HCT116 (cell line): Measurements from ENCODE around the gene PRRT2. TPM values are rescaled to one million over a fixed set of nuclear protein-coding genes. Genes with fewer than 3 reads are reported as not detected.
A peak's percentile ranks its signal among the peaks of the same experiment; 100 is the strongest.

Experiments
- ATAC-seq: fragments of 200-7000 bp; cut with Tn5 transposase; 2 replicates; pipeline ENCODE4 v1.9.1; 2020; ENCODE audit warnings: mild to moderate bottlenecking, moderate library complexity
- BruUV-seq: library from RNA; stranded (reverse); fragments of 400-500 nt; replicated peaks from 2 replicates; lab custom pipeline; 2021; lab: Mats Ljungman, UMichigan
- CTCF ChIA-PET: fragments of 300-600 bp; sonication (Branson Sonifier 250); formaldehyde crosslinking; loops from one replicate; lab custom pipeline; 2021; ENCODE audit warnings: antibody characterized with exemption; lab: Charles Lee
- POLR2A ChIA-PET: fragments of 300-600, 350-600 bp; sonication (Branson Sonifier 250); formaldehyde crosslinking; loops from one replicate; lab custom pipeline; 2021; ENCODE audit warnings: antibody characterized with exemption; lab: Charles Lee
- RAD21 ChIA-PET, 2 experiments: fragments of 300-600 bp; sonication (Branson Sonifier 250); formaldehyde crosslinking; loops; one replicate each; lab custom pipeline; 2023; ENCODE audit warnings: low total read pairs in 2 of 2; ENCODE audit not compliant: uncharacterized antibody in 2 of 2, unreplicated experiment in 2 of 2, low non-redundant PET in 1 of 2; lab: Charles Lee
- DNase-seq: peaks from one replicate; pipeline ENCODE4 v3.0.0-alpha.2; 2010; ENCODE audit warnings: low read depth, low spot score
- H2AFZ ChIP-seq: fragments of 200-600 bp; shearing (Covaris generic), sonication (generic); 2 replicates; pipeline ENCODE4 v1.6.1; 2017; ENCODE audit warnings: low read depth, mixed run types, mixed read lengths, antibody characterized with exemption, low read length; ENCODE audit not compliant: poor library complexity, severe bottlenecking
- H3K27ac ChIP-seq: 2 replicates; pipeline ENCODE4 v1.5.1; 2012; ENCODE audit warnings: low read depth, low read length
- H3K27me3 ChIP-seq: fragments of 200-600 bp; sonication (generic); 2 replicates; pipeline ENCODE4 v1.6.1; 2016; ENCODE audit warnings: mixed run types, low read length, mixed read lengths; ENCODE audit not compliant: insufficient read depth
- H3K36me3 ChIP-seq, 2 experiments: fragments of 200-500 bp in 1 of 2; fragments of 200-600 bp in 1 of 2; sonication (Bioruptor generic) in 1 of 2; sonication (generic) in 1 of 2; 2 replicates each; pipeline versions ENCODE4 v1.5.1 to v1.6.1; 2014 to 2016; ENCODE audit warnings: low read length in 2 of 2, inconsistent platforms in 1 of 2, mixed read lengths in 1 of 2, mixed run types in 1 of 2; ENCODE audit not compliant: insufficient read depth in 2 of 2, control insufficient read depth in 1 of 2
- H3K4me1 ChIP-seq, 2 experiments: fragments of 200-600 bp in 1 of 2; sonication (generic) in 1 of 2; 2 replicates each; pipeline versions ENCODE4 v1.5.1 to v1.6.1; 2012 to 2017; ENCODE audit warnings: low read length in 2 of 2, inconsistent platforms in 1 of 2, mild to moderate bottlenecking in 1 of 2, mixed read lengths in 1 of 2, mixed run types in 1 of 2, moderate library complexity in 1 of 2; ENCODE audit not compliant: insufficient read depth in 2 of 2, control insufficient read depth in 1 of 2
- H3K4me2 ChIP-seq: fragments of 200-600 bp; sonication (generic); 2 replicates; pipeline ENCODE4 v1.6.1; 2017; ENCODE audit warnings: mixed run types, low read length, mixed read lengths
- H3K4me3 ChIP-seq, 2 experiments: fragments of 200-600 bp in 1 of 2; sonication (generic) in 1 of 2; replicated peaks in 1 of 2; 2 replicates each; pipeline ENCODE4 v1.5.1; 2011 to 2016; ENCODE audit warnings: low read length in 2 of 2, control low read depth in 1 of 2, low read depth in 1 of 2, mild to moderate bottlenecking in 1 of 2, mixed read lengths in 1 of 2, mixed run types in 1 of 2
- H3K79me2 ChIP-seq: fragments of 200-600 bp; sonication (generic); 2 replicates; pipeline ENCODE4 v1.6.1; 2017; ENCODE audit warnings: mild to moderate bottlenecking, mixed run types, low read length, moderate library complexity, mixed read lengths; ENCODE audit not compliant: insufficient read depth
- H3K9ac ChIP-seq: fragments of 200-600 bp; sonication (generic); 2 replicates; pipeline ENCODE4 v1.6.1; 2016; ENCODE audit warnings: low read length, mixed read lengths
- H3K9me2 ChIP-seq: fragments of 200-600 bp; sonication (generic), shearing (Covaris generic); 2 replicates; pipeline ENCODE4 v1.6.1; 2017; ENCODE audit warnings: mixed run types, mild to moderate bottlenecking, moderate library complexity; ENCODE audit not compliant: insufficient read depth
- H3K9me3 ChIP-seq, 2 experiments: fragments of 200-500 bp in 1 of 2; fragments of 200-600 bp in 1 of 2; sonication (Bioruptor generic) in 1 of 2; sonication (generic) in 1 of 2; 2 replicates each; pipeline ENCODE4 v1.6.1; 2014 to 2017; ENCODE audit warnings: low read length in 2 of 2, mixed read lengths in 2 of 2, inconsistent platforms in 1 of 2, low read depth in 1 of 2, mild to moderate bottlenecking in 1 of 2, mixed run types in 1 of 2, moderate library complexity in 1 of 2; ENCODE audit not compliant: control insufficient read depth in 1 of 2, insufficient read depth in 1 of 2
- H4K20me1 ChIP-seq: fragments of 200-600 bp; sonication (generic), shearing (Covaris generic); 2 replicates; pipeline ENCODE4 v1.6.1; 2017; ENCODE audit warnings: mixed run types, mild to moderate bottlenecking, moderate library complexity; ENCODE audit not compliant: insufficient read depth
- CBX3 ChIP-seq: IDR thresholded peaks from 2 replicates; pipeline ENCODE4 v1.6.1; 2012; ENCODE audit warnings: low read depth
- ELF1 ChIP-seq: IDR thresholded peaks from 2 replicates; pipeline ENCODE4 v1.6.1; 2012; ENCODE audit warnings: low read depth, borderline replicate concordance
- EZH2 ChIP-seq: fragments of 200-600 bp; sonication (generic); IDR thresholded peaks from 2 replicates; pipeline ENCODE4 v1.6.1; 2017; ENCODE audit warnings: antibody characterized with exemption, mixed run types
- EZH2phosphoT487 ChIP-seq: fragments of 200-600 bp; IDR thresholded peaks from 2 replicates; pipeline ENCODE4 v1.6.1; 2018; ENCODE audit warnings: antibody characterized with exemption, borderline replicate concordance
- JUND ChIP-seq: IDR thresholded peaks from 2 replicates; pipeline ENCODE4 v1.6.1; 2012
- POLR2AphosphoS5 ChIP-seq: IDR thresholded peaks from 2 replicates; pipeline ENCODE4 v1.6.1; 2011; ENCODE audit warnings: mild to moderate bottlenecking, low read depth, low read length, moderate library complexity
- SIN3A ChIP-seq: IDR thresholded peaks from 2 replicates; pipeline ENCODE4 v1.6.1; 2012; ENCODE audit warnings: low read depth
- SP1 ChIP-seq: IDR thresholded peaks from 2 replicates; pipeline ENCODE4 v1.6.1; 2012; ENCODE audit warnings: low read depth
- SRF ChIP-seq: IDR thresholded peaks from 2 replicates; pipeline ENCODE4 v1.6.1; 2012; ENCODE audit warnings: low read depth
- TCF7L2 ChIP-seq: IDR thresholded peaks from 2 replicates; pipeline ENCODE4 v1.7.0; 2011; ENCODE audit warnings: borderline replicate concordance, inconsistent platforms; ENCODE audit not compliant: insufficient read depth, insufficient read length; ENCODE audit errors: extremely low read depth
- YY1 ChIP-seq: IDR thresholded peaks from 2 replicates; pipeline ENCODE4 v1.6.1; 2011; ENCODE audit warnings: low read length, low read depth, moderate library complexity, mild to moderate bottlenecking; ENCODE audit not compliant: insufficient replicate concordance; ENCODE audit errors: extremely low read depth
- ZFX ChIP-seq: fragments of 450-650 bp; IDR thresholded peaks from 2 replicates; pipeline ENCODE4 v1.6.1; 2017
- ZNF274 ChIP-seq: fragments of 200-500 bp; sonication (Bioruptor generic); IDR thresholded peaks from 2 replicates; pipeline ENCODE4 v1.6.1; 2014; ENCODE audit warnings: mild to moderate bottlenecking, low read depth, low read length, inconsistent platforms
- intact Hi-C: fragments of 100-400 bp; cut with micrococcal nuclease; formaldehyde crosslinking; loops from 2 replicates; pipeline ENCODE4 v1.10.0; 2022
- total RNA-seq: library from RNA; stranded (reverse); gene quantifications from one replicate; pipeline ENCODE4 v1.2.1, GENCODE V29; 2021; ENCODE audit not compliant: unreplicated experiment
- TF ChIP-seq, protein P1 (sequence below), 3 experiments: fragments of 200-600 bp in 1 of 3; sonication (generic) in 1 of 3; IDR thresholded peaks in 2 of 3; conservative IDR thresholded peaks in 1 of 3; 2 replicates each; pipeline ENCODE4 v1.5.1; 2012 to 2017; ENCODE audit warnings: low read depth in 2 of 3, low read length in 2 of 3, antibody characterized with exemption in 1 of 3, borderline replicate concordance in 1 of 3, control low read depth in 1 of 3, mild to moderate bottlenecking in 1 of 3, mixed read lengths in 1 of 3, mixed run types in 1 of 3, moderate library complexity in 1 of 3; ENCODE audit not compliant: insufficient read depth in 1 of 3

The PRRT2 gene
- total RNA-seq, 1 experiment from 2014 or later = 4.0 TPM

DNA sequence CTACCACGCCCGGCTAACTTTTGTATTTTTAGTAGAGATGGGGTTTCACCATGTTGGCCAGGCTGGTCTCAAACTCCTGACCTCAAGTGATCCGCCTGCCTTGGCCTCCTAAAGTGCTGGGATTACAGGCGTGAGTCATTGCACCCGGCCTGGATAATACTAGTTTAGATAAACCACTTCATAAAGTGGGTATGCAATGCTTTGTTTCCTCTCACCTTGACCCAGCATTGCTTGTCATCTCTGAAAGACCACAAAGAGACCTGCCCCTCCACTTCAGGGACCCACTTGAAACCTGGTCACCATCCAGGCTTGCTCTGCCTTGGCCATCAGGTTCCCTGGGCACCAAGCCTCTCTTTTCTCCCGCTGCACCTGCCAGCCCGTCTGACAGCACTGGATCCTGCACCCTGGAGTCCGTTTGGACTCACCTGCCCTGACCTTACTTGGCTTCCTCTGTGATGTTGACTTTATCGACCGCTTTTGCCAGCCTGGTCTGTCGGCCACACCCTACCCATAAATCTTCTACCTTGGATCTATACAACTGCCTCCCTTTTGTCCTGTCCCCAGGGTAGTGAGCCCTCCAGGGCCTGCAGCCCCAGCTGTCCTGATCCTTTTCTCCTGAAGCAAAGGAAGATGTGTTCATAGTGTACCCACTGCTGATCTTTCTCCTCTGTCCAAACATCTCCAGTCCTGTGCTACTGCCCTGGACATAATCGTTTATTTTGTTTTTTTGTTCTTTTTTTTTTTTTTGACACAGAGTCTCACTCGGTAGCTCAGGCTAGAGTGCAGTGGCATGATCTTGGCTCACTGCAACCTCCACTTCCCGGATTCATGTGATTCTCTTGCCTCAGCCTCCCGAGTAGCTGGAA lies 46.6 kb upstream of the PRRT2 start (continued):
- TF ChIP-seq SP1 (no peak), YY1 (no peak), POLR2AphosphoS5 (no peak), ZFX (no peak), ZNF274 (no peak), ELF1 (no peak), SIN3A (no peak), TCF7L2 (peak; percentile 38), JUND (0 out of 2 replicates have a peak, but pooled peaks have one; percentile 8), SRF (no peak), CBX3 (no peak), EZH2phosphoT487 (no peak), EZH2 (no peak)
- TF ChIP-seq, protein P1, sequence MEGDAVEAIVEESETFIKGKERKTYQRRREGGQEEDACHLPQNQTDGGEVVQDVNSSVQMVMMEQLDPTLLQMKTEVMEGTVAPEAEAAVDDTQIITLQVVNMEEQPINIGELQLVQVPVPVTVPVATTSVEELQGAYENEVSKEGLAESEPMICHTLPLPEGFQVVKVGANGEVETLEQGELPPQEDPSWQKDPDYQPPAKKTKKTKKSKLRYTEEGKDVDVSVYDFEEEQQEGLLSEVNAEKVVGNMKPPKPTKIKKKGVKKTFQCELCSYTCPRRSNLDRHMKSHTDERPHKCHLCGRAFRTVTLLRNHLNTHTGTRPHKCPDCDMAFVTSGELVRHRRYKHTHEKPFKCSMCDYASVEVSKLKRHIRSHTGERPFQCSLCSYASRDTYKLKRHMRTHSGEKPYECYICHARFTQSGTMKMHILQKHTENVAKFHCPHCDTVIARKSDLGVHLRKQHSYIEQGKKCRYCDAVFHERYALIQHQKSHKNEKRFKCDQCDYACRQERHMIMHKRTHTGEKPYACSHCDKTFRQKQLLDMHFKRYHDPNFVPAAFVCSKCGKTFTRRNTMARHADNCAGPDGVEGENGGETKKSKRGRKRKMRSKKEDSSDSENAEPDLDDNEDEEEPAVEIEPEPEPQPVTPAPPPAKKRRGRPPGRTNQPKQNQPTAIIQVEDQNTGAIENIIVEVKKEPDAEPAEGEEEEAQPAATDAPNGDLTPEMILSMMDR (IDR thresholded peaks at IDR 0.05 in 2 of 3, conservative IDR thresholded peaks at IDR 0.05 in 1 of 3; ENCODE audit: borderline replicate concordance in 1 of 3, insufficient read depth in 1 of 3, low read depth in 2 of 3, low read length in 2 of 3) = no peak

DNA sequence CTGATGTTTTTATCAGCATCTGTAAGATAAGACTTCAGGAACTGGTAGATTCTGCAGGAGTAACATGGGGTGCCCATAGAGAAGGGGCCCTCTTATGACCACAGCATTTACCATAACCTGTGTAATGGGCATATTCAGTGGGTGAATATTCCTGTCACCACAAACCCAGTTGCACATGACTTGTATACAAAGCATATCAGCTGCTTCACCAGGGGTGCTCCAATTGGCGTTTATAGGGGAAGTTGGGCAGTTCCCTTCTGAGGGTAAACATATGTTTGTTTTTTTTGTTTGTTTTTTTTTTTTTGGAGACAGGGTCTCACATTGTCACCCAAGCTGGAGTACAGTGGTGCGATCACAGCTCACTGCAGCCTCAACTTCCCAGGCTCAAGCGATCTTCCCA lies 45.4 kb upstream of the PRRT2 start:
- Histone ChIP-seq H3K27ac (no peak overlapping the region), H3K9me2 (no peaks in the 10 kb centered on the region), H3K4me3 (no peak overlapping the region), H4K20me1 (no peaks in the 10 kb centered on the region), H3K4me1 (peaks cover 18 to 20% of the 10 kb centered on the region in 2 experiments), H3K9me3 (no peaks in the 10 kb centered on the region), H3K79me2 (no peaks in the 10 kb centered on the region), H3K36me3 (no peaks in the 10 kb centered on the region), H3K27me3 (no peaks in the 10 kb centered on the region), H3K4me2 (no peak overlapping the region), H3K9ac (no peak overlapping the region), H2AFZ (no peak overlapping the region)
- intact Hi-C loops = no loop called here
- DNase-seq (no peak), ATAC-seq (no peak)
- ChIA-PET RAD21 (no interaction called here), CTCF (interaction anchor here (0.9 kb wide), 1 partner anchor 24 kb away, joined by 3 read pairs; the partner anchor contains the start of gene KIF22), POLR2A (no interaction called here)
- no TSS peak for BruUV-seq
- TF ChIP-seq ZNF274 = no peak
